ENCODE measurements around the gene CD84. TPM values are rescaled to one million over a fixed set of nuclear protein-coding genes. Genes with fewer than 3 reads are reported as not detected.
"Not testable (repeated sequence)": the region's sequence is repeated elsewhere in the genome, so short reads cannot be mapped to it uniquely, and the experiment has no call there.

The CD84 gene
- total RNA-seq, 2 experiments from 2014 or later = 18.1 to 20.1 TPM

GRCh38 chr1:160565564-160565963, 13.7 kb downstream of the CD84 start:
- Mint-ChIP-seq H3K9me3 (peaks cover 21% of the 10 kb centered on the region), H3K4me3 (no peak overlapping the region), H3K27me3 (no peaks in the 10 kb centered on the region), H3K4me1 (ENCODE audit: low read depth) (peaks cover 89% of the 10 kb centered on the region), H3K36me3 (ENCODE audit: low read depth) (peaks cover 56% of the 10 kb centered on the region), H3K27ac (peak overlapping the region; percentile 96)
- CTCF ChIA-PET = interaction anchor here (0.6 to 9.5 kb wide), 8 partner anchors 8 to 42 kb away, joined by 3 to 100 read pairs (median 4); partner anchors contain the start of gene SLAMF6
- intact Hi-C loops (cut with micrococcal nuclease) = no loop called here
- TF ChIP-seq CTCF (IDR thresholded peaks at IDR 0.05) = no peak
- DNase-seq (no peak), ATAC-seq (no peak)
- POLR2A ChIA-PET = interaction anchor here (0.9 to 1.8 kb wide), 3 partner anchors 9 to 15 kb away, joined by 3 to 5 read pairs (median 3); no protein-coding TSS in a partner anchor

- Mint-ChIP-seq H3K36me3 (ENCODE audit: low read depth) (peaks cover 63% of the 10 kb centered on the region), H3K27ac (peak overlapping the region; percentile 34), H3K4me1 (ENCODE audit: low read depth) (peaks cover 94% of the 10 kb centered on the region), H3K9me3 (peaks cover 29% of the 10 kb centered on the region)
- H3K4me3 Mint-ChIP-seq; H3K27me3 Mint-ChIP-seq; DNase-seq; ATAC-seq; intact Hi-C loops (cut with micrococcal nuclease): not testable (repeated sequence)
- POLR2A ChIA-PET = interaction anchor here (0.8 to 1.6 kb wide), 2 partner anchors 12 to 44 kb away, joined by 3 to 4 read pairs; no protein-coding TSS in a partner anchor
- CTCF ChIA-PET = interaction anchor here (1.0 to 9.5 kb wide), 4 partner anchors 14 to 56 kb away, joined by 3 to 100 read pairs (median 6); no protein-coding TSS in a partner anchor
Observed at GRCh38 chr1:160563230-160563629, 16.1 kb downstream of the CD84 start.

- ChIA-PET POLR2A (interaction anchor here (0.8 to 1.6 kb wide), 2 partner anchors 13 to 44 kb away, joined by 3 to 4 read pairs; no protein-coding TSS in a partner anchor), CTCF (interaction anchor here (2.3 to 9.5 kb wide), 2 partner anchors 16 to 56 kb away, joined by 6 to 100 read pairs; no protein-coding TSS in a partner anchor)
- peaks cover 29% of the 10 kb centered on the region for H3K9me3 Mint-ChIP-seq
- ATAC-seq; H3K27me3 Mint-ChIP-seq; intact Hi-C loops (cut with micrococcal nuclease); H3K4me3 Mint-ChIP-seq; DNase-seq: not testable (repeated sequence)
- peaks cover 63% of the 10 kb centered on the region for H3K36me3 Mint-ChIP-seq (ENCODE audit: low read depth)
- H3K27ac Mint-ChIP-seq = peak overlapping the region; percentile 51
- peaks cover 94% of the 10 kb centered on the region for H3K4me1 Mint-ChIP-seq (ENCODE audit: low read depth)
Observed at GRCh38 chr1:160562745-160563144, 16.6 kb downstream of the CD84 start.

GRCh38 chr1:160560806-160561205, 18.5 kb downstream of the CD84 start:
- TF ChIP-seq CTCF (IDR thresholded peaks at IDR 0.05) = no peak
- H3K9me3 Mint-ChIP-seq = peaks cover 29% of the 10 kb centered on the region
- ATAC-seq (no peak), DNase-seq (no peak)
- intact Hi-C loops (cut with micrococcal nuclease) = loop anchor here (2.0 kb wide), 1 partner anchor 20 kb away; no protein-coding TSS in a partner anchor
- ChIA-PET CTCF (interaction anchor here (1.0 to 9.5 kb wide), 7 partner anchors 9 to 94 kb away, joined by 3 to 100 read pairs (median 8); no protein-coding TSS in a partner anchor), POLR2A (interaction anchor here (0.8 to 1.6 kb wide), 5 partner anchors 10 to 38 kb away, joined by 3 to 7 read pairs (median 4); partner anchors contain the start of gene SLAMF6)
- H3K4me3 Mint-ChIP-seq = peak overlapping the region; percentile 62
- peaks cover 82% of the 10 kb centered on the region for H3K4me1 Mint-ChIP-seq (ENCODE audit: low read depth)
- H3K27ac Mint-ChIP-seq = peak overlapping the region; percentile 95
- no peaks in the 10 kb centered on the region for H3K27me3 Mint-ChIP-seq
- peaks cover 58% of the 10 kb centered on the region for H3K36me3 Mint-ChIP-seq (ENCODE audit: low read depth)

GRCh38 chr1:160560045-160560705, 19.1 kb downstream of the CD84 start:
- H3K27ac Mint-ChIP-seq = peak overlapping the region; percentile 95
- CTCF ChIA-PET = interaction anchor here (1.0 to 9.5 kb wide), 7 partner anchors 10 to 94 kb away, joined by 3 to 100 read pairs (median 8); no protein-coding TSS in a partner anchor
- DNase-seq (no peak), ATAC-seq (no peak)
- no peak for TF ChIP-seq CTCF (IDR thresholded peaks at IDR 0.05)
- peaks cover 59% of the 10 kb centered on the region for H3K36me3 Mint-ChIP-seq (ENCODE audit: low read depth)
- intact Hi-C loops (cut with micrococcal nuclease) = loop anchor here (2.0 kb wide), 1 partner anchor 19 kb away; no protein-coding TSS in a partner anchor
- H3K9me3 Mint-ChIP-seq = peaks cover 26% of the 10 kb centered on the region
- peaks cover 80% of the 10 kb centered on the region for H3K4me1 Mint-ChIP-seq (ENCODE audit: low read depth)
- no peaks in the 10 kb centered on the region for H3K27me3 Mint-ChIP-seq
- peak overlapping the region; percentile 62 for H3K4me3 Mint-ChIP-seq
- POLR2A ChIA-PET = interaction anchor here (0.8 to 1.6 kb wide), 6 partner anchors 11 to 37 kb away, joined by 3 to 7 read pairs (median 4); partner anchors contain the start of gene SLAMF6

GRCh38 chr1:160559437-160559836, 19.9 kb downstream of the CD84 start:
- ATAC-seq = peak; percentile 34
- Mint-ChIP-seq H3K27ac (peak overlapping the region; percentile 95), H3K9me3 (peaks cover 26% of the 10 kb centered on the region), H3K4me3 (peak overlapping the region; percentile 62), H3K4me1 (ENCODE audit: low read depth) (peaks cover 72% of the 10 kb centered on the region), H3K36me3 (ENCODE audit: low read depth) (peaks cover 53% of the 10 kb centered on the region)
- H3K27me3 Mint-ChIP-seq; DNase-seq; intact Hi-C loops (cut with micrococcal nuclease): not testable (repeated sequence)
- ChIA-PET POLR2A (interaction anchor here (1.5 to 2.1 kb wide), 3 partner anchors 10 to 30 kb away, joined by 4 to 5 read pairs (median 4); no protein-coding TSS in a partner anchor), CTCF (interaction anchor here (1.0 to 9.5 kb wide), 7 partner anchors 11 to 93 kb away, joined by 3 to 100 read pairs (median 8); no protein-coding TSS in a partner anchor)

Measured in activated CD8-positive, alpha-beta T cell treated with anti-CD3 and anti-CD28 coated beads for 36 hours (primary cell).